HG03520 (cell line): ENCODE measurements around the gene TSC22D2.

Source experiments
- ATAC-seq: cut with Tn5 transposase; IDR thresholded peaks from one replicate; pipeline ENCODE4 v1.9.1; 2021; ENCODE audit warnings: mild to moderate bottlenecking, moderate library complexity; ENCODE audit not compliant: unreplicated experiment

TSC22D2 gene

GRCh38 chr3:150408221-150409124 lies at the start of gene TSC22D2:
Gene TSC22D2 (plus strand): TSS chr3:150408298. CDS start chr3:150409351, 1,053 bp downstream.
- peak; percentile 53 for ATAC-seq

- no peak for ATAC-seq
Observed at GRCh38 chr3:150359381-150359780, 48.7 kb upstream of the TSC22D2 start.

GRCh38 chr3:150360966-150361365 lies 47.1 kb upstream of the TSC22D2 start:
- no peak for ATAC-seq

GRCh38 chr3:150362515-150363302 lies 45.4 kb upstream of the TSC22D2 start:
- no peak for ATAC-seq

GRCh38 chr3:150363420-150363819 lies 44.7 kb upstream of the TSC22D2 start:
- ATAC-seq: no peak

- ATAC-seq: no peak
Observed at GRCh38 chr3:150365132-150365604, 42.9 kb upstream of the TSC22D2 start.

GRCh38 chr3:150367757-150368156 lies 40.3 kb upstream of the TSC22D2 start:
- no peak for ATAC-seq

- ATAC-seq: no peak
Observed at GRCh38 chr3:150370122-150370602, 37.9 kb upstream of the TSC22D2 start.

- ATAC-seq: no peak
Observed at GRCh38 chr3:150370999-150371398, 37.1 kb upstream of the TSC22D2 start.

GRCh38 chr3:150371741-150372254 lies 36.3 kb upstream of the TSC22D2 start:
- ATAC-seq: no peak

GRCh38 chr3:150372320-150372719 lies 35.8 kb upstream of the TSC22D2 start:
- no peak for ATAC-seq

GRCh38 chr3:150372722-150373121 lies 35.4 kb upstream of the TSC22D2 start:
- peak; percentile 53 for ATAC-seq

GRCh38 chr3:150373234-150373875 lies 34.7 kb upstream of the TSC22D2 start:
- no peak for ATAC-seq

- ATAC-seq: no peak
Observed at GRCh38 chr3:150374975-150375374, 33.1 kb upstream of the TSC22D2 start.

- ATAC-seq: no peak
Observed at GRCh38 chr3:150376001-150376848, 31.9 kb upstream of the TSC22D2 start.

GRCh38 chr3:150377601-150378300 lies 30.3 kb upstream of the TSC22D2 start:
- ATAC-seq: no peak

GRCh38 chr3:150378301-150378748 lies 29.8 kb upstream of the TSC22D2 start:
- ATAC-seq: no peak

GRCh38 chr3:150379469-150379868 lies 28.6 kb upstream of the TSC22D2 start:
- no peak for ATAC-seq
